Activated CD4-positive, alpha-beta T cell treated with anti-CD3 and anti-CD28 coated beads, Interleukin-2, amount 50 U/mL, for 48 hours (primary cell): ENCODE results near the gene PTPRN2.

Experiments used
- DNase-seq, 2 experiments: peaks; one replicate each; pipeline ENCODE4 v3.0.0-alpha.2; 2020

Gene PTPRN2

DNA sequence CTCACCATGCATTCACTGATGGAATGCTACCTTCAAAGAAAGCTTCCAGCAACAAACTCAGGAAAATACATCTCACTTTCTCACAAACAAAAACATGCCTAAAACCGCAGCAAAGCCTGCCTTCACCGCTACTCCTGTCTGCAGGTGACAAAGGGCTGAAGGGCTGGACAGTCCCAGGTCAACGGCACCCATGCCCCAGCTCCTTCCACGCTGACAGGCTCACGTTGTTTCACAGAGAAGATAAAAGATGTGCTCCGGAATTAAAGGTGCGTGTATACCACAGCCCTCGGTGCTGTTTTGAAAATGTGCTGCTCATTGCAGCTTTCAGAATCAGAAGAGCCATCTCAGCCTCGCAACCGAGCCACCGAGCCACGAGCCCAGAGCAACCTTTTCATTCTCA lies 445.0 kb downstream of the PTPRN2 start:
- DNase-seq: no peak

GRCh38 chr7:158141806-158142518 lies 445.7 kb downstream of the PTPRN2 start:
- DNase-seq: no peak

DNA sequence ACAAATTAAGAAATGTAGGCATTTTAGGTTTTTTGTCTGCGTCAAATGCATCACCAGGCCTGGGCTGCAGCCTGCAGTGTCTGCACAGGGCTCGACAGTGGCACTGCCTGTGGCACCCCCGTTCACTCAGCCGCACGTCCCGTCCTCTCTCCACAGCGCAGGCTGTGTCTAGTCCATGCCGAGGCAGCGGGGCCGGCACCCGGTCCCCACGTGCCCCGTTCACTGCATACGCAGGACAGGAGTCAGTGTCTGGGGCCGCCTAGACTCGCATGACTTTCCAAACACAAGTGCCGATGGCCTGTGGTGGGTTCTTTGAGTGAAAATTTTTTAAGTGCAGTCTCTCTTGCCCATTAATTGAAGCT lies 446.4 kb downstream of the PTPRN2 start:
- DNase-seq: no peak

DNA sequence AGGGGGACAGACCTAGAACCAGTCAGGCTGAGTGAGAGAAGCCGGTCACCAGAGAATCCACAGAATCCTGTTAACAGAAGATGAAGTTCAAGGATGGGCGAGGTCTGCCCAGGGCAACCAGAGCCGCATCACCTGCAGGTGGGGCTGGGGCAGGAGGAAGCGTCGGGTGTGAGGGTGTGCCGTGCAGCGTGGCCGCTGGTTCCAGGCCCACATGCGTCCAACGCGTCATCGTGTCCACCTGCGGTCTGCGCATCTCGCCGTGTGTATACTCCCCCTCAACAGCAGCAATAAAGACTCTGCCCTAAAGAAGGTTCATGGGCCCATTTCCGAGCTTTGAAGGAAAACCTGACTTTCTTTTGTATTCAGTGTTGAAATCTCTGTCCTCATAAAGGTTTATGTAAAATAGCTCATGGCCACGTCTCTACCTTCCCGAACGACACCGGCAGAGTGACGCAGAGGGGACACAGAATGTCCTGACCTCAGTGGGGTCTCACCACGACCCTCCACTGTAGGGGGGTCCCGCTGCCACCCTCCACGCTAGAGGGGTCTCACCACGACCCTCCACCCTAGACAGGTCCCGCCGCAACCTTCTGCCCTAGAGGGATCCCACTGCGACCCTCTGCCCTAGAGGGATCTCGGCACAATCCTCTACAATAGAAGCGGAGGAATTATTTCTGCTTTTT lies 446.9 kb downstream of the PTPRN2 start:
- no peak for DNase-seq

GRCh38 chr7:158139499-158139898 lies 448.1 kb downstream of the PTPRN2 start:
- DNase-seq: no peak

GRCh38 chr7:158138329-158138597 lies 449.4 kb downstream of the PTPRN2 start:
- DNase-seq: no peak

GRCh38 chr7:158137516-158138328 lies 449.9 kb downstream of the PTPRN2 start:
- DNase-seq: no peak

DNA sequence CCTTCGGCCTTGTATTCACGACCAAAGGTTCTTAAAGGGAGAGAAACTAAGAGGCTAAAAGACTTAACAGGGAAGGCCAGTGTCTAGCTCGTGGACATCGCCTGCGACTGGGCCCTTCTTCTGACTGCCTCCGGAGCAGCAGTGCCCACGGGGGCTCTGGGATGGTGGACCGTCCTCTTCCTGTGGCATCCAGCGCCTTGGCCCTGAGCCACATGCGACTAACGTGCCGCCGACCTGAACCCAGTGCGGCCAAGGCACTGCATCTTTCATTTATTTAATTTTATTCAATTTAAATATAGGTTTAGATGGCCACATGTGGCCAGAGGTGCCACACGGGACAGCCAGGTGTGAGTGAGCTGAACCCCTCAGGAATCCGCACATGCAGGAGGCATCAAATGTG lies 451.7 kb downstream of the PTPRN2 start:
- DNase-seq: no peak

- no peak for DNase-seq
Observed at GRCh38 chr7:158134824-158135223, 452.8 kb downstream of the PTPRN2 start.

DNA sequence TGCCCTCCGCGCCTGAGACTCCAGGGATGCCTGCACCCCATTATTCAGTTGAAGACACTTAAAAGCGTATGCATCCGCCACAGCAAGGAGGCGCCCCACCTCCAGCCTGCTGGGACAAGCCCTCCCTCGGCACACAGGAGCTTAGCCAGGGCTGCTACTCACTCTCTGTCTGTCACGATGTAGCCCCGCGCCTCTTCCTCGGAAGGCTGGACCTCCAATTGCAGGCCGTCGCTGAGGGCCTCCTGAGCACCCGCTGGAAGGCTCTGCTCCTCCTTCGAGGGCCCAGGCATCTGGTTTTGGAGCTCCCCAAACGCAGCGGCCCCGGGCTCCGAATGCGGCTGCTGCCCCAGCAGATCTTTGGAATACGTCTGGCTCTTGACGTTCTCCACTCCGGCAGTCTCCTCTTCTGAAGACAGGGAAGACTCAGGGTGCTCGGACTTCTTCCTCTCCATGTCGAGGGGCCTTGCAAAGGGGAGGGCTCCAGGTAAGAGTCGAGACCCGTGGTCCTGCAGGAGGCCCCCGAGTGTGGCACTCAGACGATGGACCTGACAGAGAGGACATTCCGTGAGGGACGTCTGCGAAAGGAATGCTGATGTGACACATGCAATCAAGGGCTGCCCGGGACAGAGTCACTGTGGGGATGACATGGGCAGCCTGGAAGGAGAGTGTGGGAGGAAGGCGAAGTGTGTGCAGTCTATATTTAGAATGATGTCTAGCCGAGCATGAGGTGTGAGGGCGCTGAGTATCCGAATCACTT lies 453.9 kb downstream of the PTPRN2 start:
- no peak for DNase-seq

- DNase-seq: no peak
Observed at GRCh38 chr7:158133057-158133456, 454.6 kb downstream of the PTPRN2 start.

DNA sequence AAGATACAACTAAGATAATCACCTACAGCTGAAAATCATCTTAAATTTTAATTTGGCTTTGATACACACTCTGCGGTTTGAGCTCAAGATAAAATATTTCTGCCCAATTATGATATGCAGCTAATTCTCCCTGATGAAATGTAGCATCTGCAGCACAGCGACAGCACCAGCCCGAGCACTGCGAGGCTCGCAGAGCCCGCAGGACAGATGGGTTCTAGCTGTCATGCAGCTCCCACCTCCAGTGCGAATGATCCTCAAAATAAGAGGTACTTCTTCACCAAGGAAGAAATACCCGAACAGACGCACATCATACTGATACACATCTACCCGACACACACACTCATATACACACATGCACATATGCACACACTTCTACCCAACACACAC lies 457.6 kb downstream of the PTPRN2 start:
- no peak for DNase-seq

GRCh38 chr7:158129037-158130022 lies 458.3 kb downstream of the PTPRN2 start:
- no peak for DNase-seq

DNA sequence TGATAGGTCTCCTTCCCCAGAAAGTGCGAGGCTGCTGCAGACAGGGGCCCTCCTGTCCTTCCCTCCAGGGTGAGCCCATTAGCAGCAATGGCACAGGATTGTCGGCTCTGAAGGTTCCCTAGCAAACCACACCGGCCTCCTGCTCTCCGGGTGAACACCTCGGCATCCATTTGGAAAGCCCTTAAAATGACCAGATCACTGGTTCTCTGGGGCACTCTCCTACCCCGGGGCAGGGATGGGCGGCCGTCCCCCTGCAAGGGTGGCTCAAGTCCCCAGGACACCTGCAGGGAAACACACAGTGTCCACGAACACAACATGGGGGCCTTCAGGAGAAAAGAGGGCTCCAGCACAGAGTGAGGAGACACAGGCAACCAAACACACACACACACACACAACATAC lies 459.1 kb downstream of the PTPRN2 start:
- no peak for DNase-seq

DNA sequence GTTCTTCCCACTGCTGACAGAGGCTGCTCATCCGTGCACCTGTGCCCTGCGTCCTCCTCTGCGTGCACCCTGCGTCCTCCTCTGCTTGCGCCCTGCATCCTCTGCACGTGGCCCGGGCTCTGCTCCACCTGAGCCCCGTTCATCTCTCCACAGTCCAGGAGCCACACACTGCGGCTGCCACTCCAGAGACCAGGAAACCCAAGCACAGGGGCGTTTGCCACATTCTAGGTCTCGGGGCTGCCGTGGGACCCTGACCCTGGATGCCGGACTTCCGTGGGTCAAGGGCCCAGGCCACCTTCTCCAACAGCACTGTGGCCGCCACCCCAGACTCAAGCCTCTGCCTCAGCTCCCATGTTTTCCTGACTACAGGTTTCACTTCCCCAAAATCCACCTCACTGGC lies 460.4 kb downstream of the PTPRN2 start:
- no peak for DNase-seq

- no peak for DNase-seq
Observed at GRCh38 chr7:158126661-158127060, 461.0 kb downstream of the PTPRN2 start.

GRCh38 chr7:158125721-158126120 lies 461.9 kb downstream of the PTPRN2 start:
- no peak for DNase-seq

DNA sequence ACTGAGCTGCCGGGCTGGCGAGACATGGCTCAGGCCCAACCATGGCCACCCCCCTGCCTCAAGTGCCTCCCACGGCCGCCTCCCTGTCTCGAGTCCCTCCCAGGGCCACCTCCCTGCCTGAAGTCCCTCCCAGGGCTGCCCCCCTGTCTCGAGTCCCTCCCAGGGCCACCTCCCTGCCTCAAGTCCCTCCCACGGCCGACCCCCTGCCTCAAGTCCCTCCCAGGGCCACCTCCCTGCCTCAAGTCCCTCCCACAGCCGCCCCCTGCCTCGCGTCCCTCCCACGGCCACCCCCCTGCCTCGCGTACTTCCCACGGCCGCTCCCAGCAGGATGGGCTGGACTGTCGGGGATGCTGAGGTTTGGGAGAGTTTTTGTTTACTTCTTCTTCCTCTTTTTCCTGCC lies 462.5 kb downstream of the PTPRN2 start:
- DNase-seq: no peak

GRCh38 chr7:158124671-158125079 lies 462.9 kb downstream of the PTPRN2 start:
- no peak for DNase-seq

- DNase-seq: no peak
Observed at GRCh38 chr7:158123753-158124152, 463.9 kb downstream of the PTPRN2 start.

- DNase-seq: no peak
Observed at GRCh38 chr7:158123214-158123613, 464.4 kb downstream of the PTPRN2 start.

DNA sequence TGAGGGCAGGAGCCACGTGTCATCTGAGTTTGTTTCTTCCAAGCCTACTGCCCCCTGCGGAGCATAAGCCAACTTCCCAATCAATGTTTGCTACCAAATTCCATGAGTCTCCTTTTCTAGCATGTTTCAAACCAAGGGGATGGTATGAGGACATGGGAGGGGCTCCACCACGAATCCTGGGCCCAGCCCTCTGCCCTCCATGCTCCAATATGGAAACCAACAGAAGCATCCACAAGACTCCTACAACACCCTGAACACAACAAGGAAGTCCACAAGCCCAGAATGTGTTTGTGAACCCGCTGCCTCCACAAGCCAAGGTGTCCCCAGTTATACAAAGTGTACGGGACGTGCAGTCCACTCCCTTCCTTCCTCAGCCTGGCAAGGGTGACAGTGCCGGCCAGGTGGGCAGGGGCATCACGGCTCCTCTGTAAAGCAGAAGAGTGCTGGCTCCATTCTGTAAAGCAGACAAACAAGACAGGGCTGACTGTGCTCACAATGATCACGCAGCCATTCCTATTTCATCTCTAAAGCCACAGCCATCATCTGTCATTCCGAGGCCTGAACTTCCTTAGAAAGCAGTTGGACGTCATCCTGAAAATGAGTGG lies 466.1 kb downstream of the PTPRN2 start:
- no peak for DNase-seq
